Colonic mucosa (tissue), 4 donors: ENCODE data around the gene SMAD4. TPM values are rescaled to one million over a fixed set of nuclear protein-coding genes. Genes with fewer than 3 reads are reported as not detected.
"Not testable (repeated sequence)": the region's sequence is repeated elsewhere in the genome, so short reads cannot be mapped to it uniquely, and the experiment has no call there.

Source experiments
- DNase-seq: peaks from one replicate; pipeline ENCODE4 v3.0.0-alpha.2; 2020
- H3K27ac ChIP-seq: fragments of 200-600 bp; one replicate; pipeline ENCODE4 v1.8.0; 2021
- H3K27me3 ChIP-seq: fragments of 200-600 bp; one replicate; pipeline ENCODE4 v1.8.0; 2021
- H3K36me3 ChIP-seq: fragments of 200-600 bp; one replicate; pipeline ENCODE4 v1.8.0; 2021
- H3K4me1 ChIP-seq: fragments of 200-600 bp; one replicate; pipeline ENCODE4 v1.8.0; 2021; ENCODE audit warnings: mild to moderate bottlenecking
- H3K4me3 ChIP-seq: fragments of 200-600 bp; one replicate; pipeline ENCODE4 v1.8.0; 2021
- H3K9ac ChIP-seq, 2 donors: one replicate each; pipeline ENCODE4 v1.7.0; 2013; ENCODE audit warnings: control low read depth in 2 of 2, low read depth in 2 of 2, low read length in 2 of 2
- H3K9me3 ChIP-seq: fragments of 200-600 bp; one replicate; pipeline ENCODE4 v1.8.0; 2021
- intact Hi-C: fragments of 100-400 bp; cut with DNase I; formaldehyde crosslinking; loops from one replicate; pipeline ENCODE4 v1.14.1; 2022
- total RNA-seq, 2 donors: library from RNA; stranded (reverse); fragmentation: NEBNext Ultra II Directional in 1 of 2; extraction: Animal tissue kit (Norgen Biotek cat#: 25700) in 1 of 2; gene quantifications; one replicate each; pipeline ENCODE4 v1.2.1, GENCODE V29; 2021
- TF ChIP-seq, protein P1 (sequence below): fragments of 200-600 bp; IDR thresholded peaks from one replicate; pipeline ENCODE4 v1.8.0; 2022; ENCODE audit warnings: antibody characterized with exemption, mild to moderate bottlenecking
- donor health status: healthy.
- donor health status: DM: no; HTN: no; CAD: no.
- donor health status: DM: no; HTN: no; CAD: no.

The SMAD4 gene
- total RNA-seq, 2 donors from 2014 or later: 74.0 to 106 TPM

DNA sequence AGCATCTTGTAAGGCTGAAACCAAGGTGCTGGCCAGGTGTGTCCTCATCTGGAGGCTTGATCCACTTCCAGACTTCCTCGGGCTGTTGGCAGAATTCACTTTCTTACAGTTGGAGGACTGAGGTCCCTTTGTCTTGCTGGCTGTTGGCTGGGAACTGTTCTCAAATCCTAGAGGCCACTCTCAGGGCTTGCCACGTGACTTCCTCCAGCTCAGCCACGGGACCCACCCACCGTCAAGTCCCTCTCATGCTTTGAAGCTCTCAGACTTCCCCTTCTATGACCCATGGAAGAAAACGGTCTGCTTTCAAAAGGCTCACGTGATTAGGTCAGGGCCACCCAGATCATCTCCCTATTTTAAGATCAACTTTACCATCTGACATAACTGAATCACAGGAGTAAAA is 77.1 kb downstream of the SMAD4 start:
- H3K27me3 ChIP-seq: no peaks in the 10 kb centered on the region
- H3K36me3 ChIP-seq: no peaks in the 10 kb centered on the region
- no peak overlapping the region for H3K27ac ChIP-seq
- intact Hi-C loops: loop anchor here (5.0 kb wide), 1 partner anchor 275 kb away; no protein-coding TSS in a partner anchor
- H3K9ac ChIP-seq: no peak overlapping the region
- no peaks in the 10 kb centered on the region for H3K4me1 ChIP-seq
- no peaks in the 10 kb centered on the region for H3K9me3 ChIP-seq
- no peak overlapping the region for H3K4me3 ChIP-seq
- no peak for DNase-seq
- TF ChIP-seq, protein P1, sequence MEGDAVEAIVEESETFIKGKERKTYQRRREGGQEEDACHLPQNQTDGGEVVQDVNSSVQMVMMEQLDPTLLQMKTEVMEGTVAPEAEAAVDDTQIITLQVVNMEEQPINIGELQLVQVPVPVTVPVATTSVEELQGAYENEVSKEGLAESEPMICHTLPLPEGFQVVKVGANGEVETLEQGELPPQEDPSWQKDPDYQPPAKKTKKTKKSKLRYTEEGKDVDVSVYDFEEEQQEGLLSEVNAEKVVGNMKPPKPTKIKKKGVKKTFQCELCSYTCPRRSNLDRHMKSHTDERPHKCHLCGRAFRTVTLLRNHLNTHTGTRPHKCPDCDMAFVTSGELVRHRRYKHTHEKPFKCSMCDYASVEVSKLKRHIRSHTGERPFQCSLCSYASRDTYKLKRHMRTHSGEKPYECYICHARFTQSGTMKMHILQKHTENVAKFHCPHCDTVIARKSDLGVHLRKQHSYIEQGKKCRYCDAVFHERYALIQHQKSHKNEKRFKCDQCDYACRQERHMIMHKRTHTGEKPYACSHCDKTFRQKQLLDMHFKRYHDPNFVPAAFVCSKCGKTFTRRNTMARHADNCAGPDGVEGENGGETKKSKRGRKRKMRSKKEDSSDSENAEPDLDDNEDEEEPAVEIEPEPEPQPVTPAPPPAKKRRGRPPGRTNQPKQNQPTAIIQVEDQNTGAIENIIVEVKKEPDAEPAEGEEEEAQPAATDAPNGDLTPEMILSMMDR: no peak

DNA sequence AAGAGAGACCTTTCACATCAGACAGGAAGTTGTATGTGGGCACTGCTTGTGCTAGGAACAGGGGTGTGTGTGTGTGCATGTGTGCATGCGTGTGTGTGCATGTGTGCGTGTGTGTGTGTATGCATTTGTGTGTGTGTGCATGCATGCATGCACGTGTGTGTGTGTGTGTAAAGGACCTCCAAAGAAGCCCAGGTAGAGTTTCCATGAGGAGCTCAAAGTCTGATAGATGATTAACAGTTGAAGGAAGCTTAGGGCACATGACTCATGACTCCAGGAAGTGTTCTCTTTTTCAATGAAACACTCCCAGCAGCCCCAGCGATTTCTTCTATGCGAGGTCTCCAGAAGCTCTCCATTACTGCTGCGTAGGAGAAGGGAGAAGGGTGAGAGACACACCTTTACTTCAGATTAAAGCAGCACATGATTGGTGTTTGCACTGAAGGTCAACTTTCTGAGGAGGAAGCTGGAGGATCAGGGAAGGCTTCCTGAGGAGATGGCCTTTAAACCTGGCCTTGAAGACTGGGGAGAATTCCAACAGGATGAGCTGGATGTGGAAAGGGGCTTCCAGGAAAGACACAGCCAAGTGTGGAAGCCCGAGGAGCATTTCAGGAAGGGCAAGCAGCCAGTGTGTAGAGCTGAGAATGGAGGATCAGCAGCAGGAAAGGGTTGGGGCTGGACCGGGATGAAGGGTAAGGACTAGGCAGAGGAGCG is 77.7 kb downstream of the SMAD4 start:
- DNase-seq: no peak

DNA sequence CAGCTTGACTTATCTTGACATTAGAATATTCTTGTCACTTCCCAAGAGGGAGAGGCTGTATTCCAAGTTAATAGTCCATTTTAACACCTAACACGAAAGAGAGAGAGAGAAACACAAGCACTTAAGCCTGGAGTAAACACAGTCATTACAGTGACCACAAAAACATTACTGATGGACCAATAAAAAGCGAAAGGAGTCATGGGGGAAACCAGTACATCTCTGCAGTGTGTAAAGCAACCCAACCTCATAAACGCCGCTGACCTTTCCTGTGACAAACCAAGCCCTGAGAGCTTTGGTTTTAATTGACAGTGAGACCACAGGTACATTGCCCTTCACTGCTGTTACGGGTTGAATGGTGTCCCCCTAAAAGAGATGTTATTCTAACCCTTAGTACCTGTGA is 78.3 kb downstream of the SMAD4 start:
- Histone ChIP-seq H3K9me3 (no peaks in the 10 kb centered on the region), H3K27ac (no peak overlapping the region), H3K36me3 (no peaks in the 10 kb centered on the region), H3K27me3 (no peaks in the 10 kb centered on the region), H3K4me1 (no peaks in the 10 kb centered on the region), H3K4me3 (no peak overlapping the region), H3K9ac (no peak overlapping the region)
- intact Hi-C loops: loop anchor here (5.0 kb wide), 1 partner anchor 274 kb away; no protein-coding TSS in a partner anchor
- DNase-seq: no peak
- TF ChIP-seq, protein P1: no peak

More for the DNA sequence above, 77.7 kb downstream of the SMAD4 start:
- Histone ChIP-seq H3K27me3 (no peaks in the 10 kb centered on the region), H3K9ac (no peak overlapping the region), H3K36me3 (no peaks in the 10 kb centered on the region), H3K4me3 (no peak overlapping the region), H3K4me1 (no peaks in the 10 kb centered on the region), H3K27ac (no peak overlapping the region), H3K9me3 (no peaks in the 10 kb centered on the region)
- intact Hi-C loops: loop anchor here (5.0 kb wide), 1 partner anchor 275 kb away; no protein-coding TSS in a partner anchor
- TF ChIP-seq, protein P1: no peak

DNA sequence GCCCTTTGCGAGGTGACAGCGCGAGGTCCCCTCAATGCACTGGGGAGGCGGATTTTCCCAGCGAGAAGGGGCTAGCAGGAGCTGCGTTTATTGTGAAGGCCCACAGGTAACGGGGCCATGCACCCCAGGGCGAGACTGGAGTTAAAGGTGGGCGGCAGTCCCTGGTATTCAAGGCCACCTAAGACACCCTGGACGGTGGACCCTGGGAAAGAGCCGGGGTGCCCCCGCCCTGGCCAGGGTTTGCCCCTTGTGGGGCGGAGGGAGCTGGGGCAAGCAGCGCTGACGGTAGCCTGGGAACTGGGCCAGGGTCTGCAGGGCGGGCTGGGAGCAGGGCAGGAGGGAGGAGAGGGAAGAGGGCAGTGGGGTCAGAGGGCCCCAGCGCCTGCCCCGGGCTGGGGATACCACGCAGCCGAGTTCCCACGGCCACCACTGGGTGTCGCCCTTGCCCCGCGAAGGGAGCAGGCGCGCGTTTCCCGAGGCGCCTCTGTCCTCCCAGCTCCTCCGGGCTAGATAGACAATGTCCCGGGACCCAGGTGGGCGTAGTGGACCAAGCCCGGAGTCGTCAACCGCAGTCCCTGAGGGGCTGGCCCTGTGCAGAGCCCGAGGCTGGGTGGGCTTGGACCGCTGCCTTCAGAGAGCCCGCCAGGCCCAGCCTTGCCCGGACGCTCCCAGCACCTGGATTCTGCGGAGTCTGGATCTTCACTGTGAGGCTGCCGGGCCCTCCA is 80.2 kb downstream of the SMAD4 start:
- Histone ChIP-seq H3K27ac (no peak overlapping the region), H3K9me3 (no peaks in the 10 kb centered on the region), H3K36me3 (no peaks in the 10 kb centered on the region), H3K4me3 (no peak overlapping the region), H3K27me3 (no peaks in the 10 kb centered on the region), H3K9ac (no peak overlapping the region), H3K4me1 (no peaks in the 10 kb centered on the region)
- peak; percentile 72 for DNase-seq
- intact Hi-C loops: loop anchor here (5.0 to 10.0 kb wide), 2 partner anchors 555 to 1177 kb away; no protein-coding TSS in a partner anchor
- TF ChIP-seq, protein P1: peak; percentile 97

DNA sequence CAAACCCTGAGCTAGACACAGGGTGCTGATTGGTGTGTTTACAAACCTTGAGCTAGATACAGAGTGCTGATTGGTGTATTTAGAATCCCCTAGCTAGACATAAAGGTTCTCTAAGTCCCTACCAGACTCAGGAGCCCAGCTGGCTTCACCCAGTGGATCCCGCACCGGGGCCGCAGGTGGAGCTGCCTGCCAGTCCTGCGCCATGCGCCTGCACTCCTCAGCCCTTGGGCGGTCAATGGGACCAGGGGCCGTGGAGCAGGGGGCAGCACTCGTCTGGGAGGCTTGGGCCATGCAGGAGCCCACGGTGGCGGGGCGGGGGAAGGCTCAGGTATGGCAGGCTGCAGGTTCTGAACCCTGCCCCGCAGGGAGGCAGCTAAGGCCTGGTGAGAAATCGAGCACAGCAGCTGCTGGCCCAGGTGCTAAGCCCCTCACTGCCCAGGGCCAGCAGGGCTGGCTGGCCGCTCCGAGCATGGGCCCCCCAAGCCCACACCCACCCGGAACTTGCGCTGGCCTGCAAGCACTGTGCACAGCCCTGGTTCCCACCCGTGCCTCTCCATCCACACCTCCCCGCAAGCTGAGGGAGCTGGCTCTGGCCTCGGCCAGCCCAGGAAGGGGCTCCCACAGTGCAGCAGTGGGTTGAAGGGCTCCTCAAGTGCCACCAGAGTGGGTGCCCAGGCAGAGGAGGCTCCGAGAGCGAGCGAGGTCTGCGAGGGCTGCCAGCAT is 81.8 kb downstream of the SMAD4 start:
- not testable (repeated sequence) for H3K36me3 ChIP-seq, H3K27me3 ChIP-seq, H3K4me1 ChIP-seq, H3K9me3 ChIP-seq, DNase-seq, H3K27ac ChIP-seq, H3K4me3 ChIP-seq, H3K9ac ChIP-seq
- intact Hi-C loops: loop anchor here (5.0 to 10.0 kb wide), 2 partner anchors 553 to 1176 kb away; no protein-coding TSS in a partner anchor

DNA sequence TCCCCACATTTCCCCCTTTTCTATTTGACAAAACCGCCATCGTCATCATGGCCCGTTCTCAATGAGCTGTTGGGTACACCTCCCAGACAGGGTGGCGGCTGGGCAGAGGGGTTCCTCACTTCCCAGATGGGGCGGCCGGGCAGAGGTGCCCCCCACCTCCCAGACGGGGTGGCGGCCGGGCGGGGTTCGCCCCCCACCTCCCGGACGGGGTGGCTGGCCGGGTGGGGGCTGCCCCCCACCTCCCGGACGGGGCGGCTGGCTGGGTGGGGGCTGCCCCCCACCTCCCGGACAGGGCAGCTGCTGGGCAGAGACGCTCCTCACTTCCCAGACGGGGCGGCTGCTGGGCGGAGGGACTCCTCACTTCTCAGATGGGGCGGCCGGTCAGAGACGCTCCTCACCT is 87.0 kb downstream of the SMAD4 start:
- not testable (repeated sequence) for H3K27me3 ChIP-seq, H3K4me3 ChIP-seq, H3K36me3 ChIP-seq, H3K9ac ChIP-seq, DNase-seq, H3K27ac ChIP-seq, H3K4me1 ChIP-seq, H3K9me3 ChIP-seq
- intact Hi-C loops: loop anchor here (10.0 kb wide), 1 partner anchor 548 kb away; no protein-coding TSS in a partner anchor

DNA sequence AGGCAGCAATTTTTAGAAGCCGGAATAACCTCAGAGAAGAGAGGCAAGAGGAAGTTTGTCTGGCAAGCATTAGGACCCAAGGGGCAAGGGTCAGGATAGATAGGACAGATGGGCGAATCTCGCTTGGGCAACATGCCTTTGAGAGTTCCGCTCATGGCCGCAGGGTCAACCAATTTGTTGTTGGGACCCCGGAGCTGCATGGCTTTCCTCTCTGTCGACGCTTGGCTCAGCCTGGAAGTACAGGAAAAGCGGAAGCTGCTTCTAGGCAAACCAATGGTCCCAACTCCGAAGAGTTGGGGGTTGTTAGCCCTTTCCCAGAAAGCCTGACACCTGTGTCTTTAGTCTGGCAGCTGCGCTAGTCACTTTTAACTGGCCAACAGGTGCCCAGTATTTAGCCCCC is 89.5 kb downstream of the SMAD4 start:
- not testable (repeated sequence) for H3K9me3 ChIP-seq, H3K9ac ChIP-seq, H3K4me1 ChIP-seq, H3K27ac ChIP-seq, DNase-seq, H3K27me3 ChIP-seq, H3K36me3 ChIP-seq, H3K4me3 ChIP-seq
- intact Hi-C loops: loop anchor here (10.0 kb wide), 1 partner anchor 545 kb away; no protein-coding TSS in a partner anchor

DNA sequence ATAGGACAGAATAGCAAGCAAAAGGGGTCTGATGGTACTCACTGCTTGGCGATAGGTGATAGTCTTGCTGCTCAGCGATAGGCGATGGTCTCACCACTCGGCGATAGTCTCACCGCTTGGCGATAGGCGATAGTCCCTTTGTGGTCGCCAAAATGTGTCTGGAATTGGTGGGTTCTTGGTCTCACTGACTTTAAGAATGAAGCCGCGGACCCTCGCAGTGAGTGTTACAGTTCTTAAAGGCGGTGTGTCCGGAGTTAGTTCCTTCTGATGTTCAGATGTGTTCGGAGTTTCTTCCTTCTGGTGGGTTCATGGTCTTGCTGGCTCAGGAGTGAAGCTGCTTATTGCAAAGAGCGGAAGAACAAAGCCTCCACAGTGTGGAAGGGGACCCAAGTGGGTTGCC is 90.0 kb downstream of the SMAD4 start:
- intact Hi-C loops: loop anchor here (10.0 kb wide), 1 partner anchor 545 kb away; no protein-coding TSS in a partner anchor

More for the DNA sequence above, 90.0 kb downstream of the SMAD4 start:
- not testable (repeated sequence) for H3K36me3 ChIP-seq, H3K27me3 ChIP-seq, H3K4me1 ChIP-seq, H3K9me3 ChIP-seq, H3K4me3 ChIP-seq, H3K9ac ChIP-seq, DNase-seq, H3K27ac ChIP-seq
